Esophagus squamous epithelium (tissue), 5 donors: Measurements from ENCODE around the gene DNAAF3. TPM values are rescaled to one million over a fixed set of nuclear protein-coding genes. Genes with fewer than 3 reads are reported as not detected.

Experiments used
- DNase-seq: peaks from one replicate; lab custom pipeline; 2025; lab: John Stamatoyannopoulos, UW
- H3K27ac ChIP-seq, 4 donors: fragments of 200-600 bp; sonication (generic); one replicate each; pipeline ENCODE4 v1.5.1; 2016 to 2019; ENCODE audit warnings: mild to moderate bottlenecking in 1 of 4
- H3K27me3 ChIP-seq, 4 donors: fragments of 200-600 bp; sonication (generic); 1 replicate in 3 of 4; 2 replicates in 1 of 4; pipeline versions ENCODE4 v1.5.1 to v1.6.0; 2017 to 2021; ENCODE audit warnings: antibody characterized with exemption in 1 of 4
- H3K36me3 ChIP-seq, 3 donors: fragments of 200-600 bp; sonication (generic); one replicate each; pipeline ENCODE4 v1.5.1; 2016 to 2019
- H3K4me1 ChIP-seq, 3 donors: fragments of 200-600 bp; sonication (generic); one replicate each; pipeline ENCODE4 v1.5.1; 2017 to 2019
- H3K4me3 ChIP-seq, 4 donors: fragments of 200-600 bp; sonication (generic); 1 replicate in 3 of 4; 2 replicates in 1 of 4; pipeline ENCODE4 v1.5.1; 2016 to 2019; ENCODE audit warnings: mild to moderate bottlenecking in 2 of 4, moderate library complexity in 1 of 4
- H3K9me3 ChIP-seq, 3 donors: fragments of 200-600 bp; sonication (generic); one replicate each; pipeline ENCODE4 v1.5.1; 2016 to 2019
- POLR2A ChIP-seq, 4 donors: fragments of 450-650 bp; IDR thresholded peaks; one replicate each; pipeline ENCODE4 v1.6.1; 2017; ENCODE audit warnings: antibody characterized with exemption in 4 of 4, mild to moderate bottlenecking in 4 of 4, moderate library complexity in 3 of 4
- WGBS, 2 donors: methylation state at CpG; one replicate each; pipeline ENCODE4 v1.1.5; 2018; 5-methylcytosine and 5-hydroxymethylcytosine counted together
- intact Hi-C: fragments of 100-400 bp; cut with DNase I; formaldehyde crosslinking; loops from one replicate; pipeline ENCODE4 v1.15.0; 2022
- total RNA-seq, 4 donors: library from RNA; depleted of rRNA; stranded (reverse); fragments of >200 nt; gene quantifications; one replicate each; pipeline ENCODE4 v1.1.0, GENCODE V29; 2016
- TF ChIP-seq, protein P1 (sequence below), 6 experiments: fragments of 450-650 bp in 4 of 6; fragments of 200-600 bp in 2 of 6; sonication (generic) in 2 of 6; IDR thresholded peaks; one replicate each; pipeline ENCODE4 v1.5.1; 2016 to 2019; ENCODE audit warnings: antibody characterized with exemption in 6 of 6, mild to moderate bottlenecking in 4 of 6, moderate library complexity in 4 of 6
- donor health status: DM: yes; HTN: yes; CAD: no.

The DNAAF3 gene
- total RNA-seq, 4 donors from 2014 or later: 0.53 to 2.8 (median 1.4) TPM

DNA sequence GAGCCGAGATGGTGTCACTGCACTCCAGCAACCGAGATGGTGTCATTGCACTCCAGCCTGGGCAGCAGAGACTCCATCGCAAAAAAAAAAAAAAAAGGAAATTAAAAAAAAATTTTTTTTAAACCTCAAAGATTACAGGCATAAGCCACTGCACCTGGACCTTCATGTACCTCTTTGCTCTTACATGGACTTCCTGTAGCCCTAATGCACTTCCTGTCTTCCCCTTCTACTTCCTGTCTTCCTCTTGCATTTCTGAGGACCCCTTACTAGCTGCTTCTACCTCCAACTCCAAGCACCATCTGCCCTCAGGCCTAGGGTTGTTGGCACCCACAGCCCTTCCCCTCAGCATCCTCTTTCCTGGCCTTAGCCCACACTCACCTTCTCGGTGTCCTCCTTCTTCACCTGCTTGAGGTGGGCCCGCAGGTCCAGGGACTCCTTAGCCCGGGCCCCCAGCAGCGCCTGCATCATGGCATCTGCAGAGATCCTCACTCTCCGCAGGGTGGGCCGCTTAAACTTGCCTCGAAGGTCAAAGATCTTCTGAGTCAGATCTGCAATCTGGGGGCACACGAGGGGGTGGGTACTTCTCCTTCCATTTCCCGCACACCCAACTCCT is 12.7 kb downstream of the DNAAF3 start:
- intact Hi-C loops: no loop called here
- Histone ChIP-seq H3K4me1 (peaks cover 0 to 19% (median 0%) of the 10 kb centered on the region in 3 donors), H3K27ac (no peak overlapping the region), H3K27me3 (peaks cover 0 to 70% (median 7%) of the 10 kb centered on the region in 4 donors), H3K9me3 (no peaks in the 10 kb centered on the region), H3K36me3 (no peaks in the 10 kb centered on the region), H3K4me3 (no peak overlapping the region)
- no peak for DNase-seq
- no peak for TF ChIP-seq POLR2A (IDR thresholded peaks at IDR 0.05)
- TF ChIP-seq, protein P1, sequence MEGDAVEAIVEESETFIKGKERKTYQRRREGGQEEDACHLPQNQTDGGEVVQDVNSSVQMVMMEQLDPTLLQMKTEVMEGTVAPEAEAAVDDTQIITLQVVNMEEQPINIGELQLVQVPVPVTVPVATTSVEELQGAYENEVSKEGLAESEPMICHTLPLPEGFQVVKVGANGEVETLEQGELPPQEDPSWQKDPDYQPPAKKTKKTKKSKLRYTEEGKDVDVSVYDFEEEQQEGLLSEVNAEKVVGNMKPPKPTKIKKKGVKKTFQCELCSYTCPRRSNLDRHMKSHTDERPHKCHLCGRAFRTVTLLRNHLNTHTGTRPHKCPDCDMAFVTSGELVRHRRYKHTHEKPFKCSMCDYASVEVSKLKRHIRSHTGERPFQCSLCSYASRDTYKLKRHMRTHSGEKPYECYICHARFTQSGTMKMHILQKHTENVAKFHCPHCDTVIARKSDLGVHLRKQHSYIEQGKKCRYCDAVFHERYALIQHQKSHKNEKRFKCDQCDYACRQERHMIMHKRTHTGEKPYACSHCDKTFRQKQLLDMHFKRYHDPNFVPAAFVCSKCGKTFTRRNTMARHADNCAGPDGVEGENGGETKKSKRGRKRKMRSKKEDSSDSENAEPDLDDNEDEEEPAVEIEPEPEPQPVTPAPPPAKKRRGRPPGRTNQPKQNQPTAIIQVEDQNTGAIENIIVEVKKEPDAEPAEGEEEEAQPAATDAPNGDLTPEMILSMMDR (IDR thresholded peaks at IDR 0.05): no peak
- WGBS, 2 donors: 86 to 88% methylated on average over 11 of the region's 12 CpGs

DNA sequence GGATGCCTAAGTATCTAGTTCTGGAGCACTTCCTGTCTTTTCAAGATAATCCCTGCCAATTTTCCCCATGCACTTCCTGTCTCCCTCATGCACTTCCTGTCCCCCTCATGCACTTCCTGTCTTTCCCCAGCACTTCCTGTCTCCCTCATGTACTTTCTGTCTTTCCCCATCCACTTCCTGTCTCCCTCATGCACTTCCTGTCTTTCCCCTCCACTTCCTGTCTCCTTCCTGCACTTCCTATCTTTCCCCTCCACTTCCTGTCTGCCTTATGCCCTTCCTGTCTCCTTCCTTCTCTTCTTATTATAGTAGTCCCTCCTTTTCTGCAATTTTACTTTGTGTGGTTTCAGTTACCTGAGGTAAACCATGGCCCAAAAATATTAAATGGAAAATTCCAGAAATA is 14.4 kb downstream of the DNAAF3 start:
- Histone ChIP-seq H3K27me3 (peaks cover 0 to 70% (median 3%) of the 10 kb centered on the region in 4 donors), H3K36me3 (no peaks in the 10 kb centered on the region), H3K9me3 (no peaks in the 10 kb centered on the region), H3K27ac (no peak overlapping the region), H3K4me3 (no peak overlapping the region), H3K4me1 (peaks cover 0 to 14% (median 0%) of the 10 kb centered on the region in 3 donors)
- intact Hi-C loops: no loop called here
- TF ChIP-seq, protein P1 (IDR thresholded peaks at IDR 0.05): no peak
- TF ChIP-seq POLR2A (IDR thresholded peaks at IDR 0.05): no peak
- DNase-seq: no peak

DNA sequence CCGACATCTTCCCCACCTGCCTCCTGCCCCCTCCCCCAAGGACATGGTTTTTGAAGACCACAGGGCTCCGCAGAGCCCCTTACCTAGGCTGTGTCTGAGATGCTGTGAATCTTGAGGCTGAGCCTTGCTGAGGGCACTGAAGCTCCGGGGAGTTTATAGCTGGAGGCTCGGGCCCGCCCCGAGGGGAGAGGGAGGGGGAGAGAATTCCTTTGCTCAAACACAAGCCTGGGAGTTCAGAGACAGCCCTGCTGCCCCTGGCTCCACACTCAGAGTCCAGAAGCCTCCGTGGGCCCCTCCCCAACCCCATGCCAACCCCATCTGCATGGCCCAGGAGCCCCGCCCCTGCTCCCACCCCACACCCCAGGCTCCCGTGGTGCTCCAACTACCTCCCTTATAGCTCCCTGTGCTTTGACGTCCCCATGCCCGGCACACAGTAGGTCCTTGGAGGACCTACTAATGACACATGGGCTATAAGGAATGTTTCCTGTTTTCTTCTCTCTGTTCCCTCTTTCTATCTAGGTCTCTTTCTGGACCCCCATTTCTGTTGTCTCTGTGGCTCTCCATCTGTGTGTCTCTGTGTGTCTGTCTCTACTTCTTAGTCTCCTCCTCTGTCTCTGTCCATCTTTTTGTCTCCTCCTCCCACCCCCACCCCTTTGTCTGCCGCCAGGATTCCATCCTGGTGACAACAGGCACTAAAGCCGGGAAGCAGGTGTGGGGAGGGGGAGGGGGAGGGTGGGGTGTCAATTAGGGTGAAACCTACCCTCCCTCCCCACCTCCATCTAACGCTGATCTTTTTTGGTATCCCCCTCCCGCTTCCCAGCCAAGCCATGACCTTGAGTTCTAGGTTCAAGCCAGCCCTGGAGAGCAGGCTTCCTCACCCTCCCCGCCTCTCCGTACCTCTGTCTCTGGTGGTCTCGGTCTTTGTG is 17.1 kb downstream of the DNAAF3 start, which contains the start of gene TNNT1:
Gene TNNT1 (minus strand): TSS at position 129 of the 926 bp plus-strand sequence. CDS start 2,049 bp downstream, outside the sequence.
- intact Hi-C loops: no loop called here
- 26 to 28% methylated on average over 10 to 11 of the region's 18 CpGs for WGBS, 2 donors
- H3K4me1 ChIP-seq: peaks cover 7 to 18% (median 12%) of the 10 kb centered on the region in 3 donors
- TF ChIP-seq, protein P1 (IDR thresholded peaks at IDR 0.05): no peak
- TF ChIP-seq POLR2A (IDR thresholded peaks at IDR 0.05): no peak
- H3K27me3 ChIP-seq: peaks cover 0 to 72% (median 12%) of the 10 kb centered on the region in 4 donors
- no peaks in the 10 kb centered on the region for H3K36me3 ChIP-seq
- no peak within 1 kb of the TSS for H3K4me3 ChIP-seq
- no peak within 1 kb of the TSS for H3K27ac ChIP-seq
- no peak for DNase-seq
- no peaks in the 10 kb centered on the region for H3K9me3 ChIP-seq

DNA sequence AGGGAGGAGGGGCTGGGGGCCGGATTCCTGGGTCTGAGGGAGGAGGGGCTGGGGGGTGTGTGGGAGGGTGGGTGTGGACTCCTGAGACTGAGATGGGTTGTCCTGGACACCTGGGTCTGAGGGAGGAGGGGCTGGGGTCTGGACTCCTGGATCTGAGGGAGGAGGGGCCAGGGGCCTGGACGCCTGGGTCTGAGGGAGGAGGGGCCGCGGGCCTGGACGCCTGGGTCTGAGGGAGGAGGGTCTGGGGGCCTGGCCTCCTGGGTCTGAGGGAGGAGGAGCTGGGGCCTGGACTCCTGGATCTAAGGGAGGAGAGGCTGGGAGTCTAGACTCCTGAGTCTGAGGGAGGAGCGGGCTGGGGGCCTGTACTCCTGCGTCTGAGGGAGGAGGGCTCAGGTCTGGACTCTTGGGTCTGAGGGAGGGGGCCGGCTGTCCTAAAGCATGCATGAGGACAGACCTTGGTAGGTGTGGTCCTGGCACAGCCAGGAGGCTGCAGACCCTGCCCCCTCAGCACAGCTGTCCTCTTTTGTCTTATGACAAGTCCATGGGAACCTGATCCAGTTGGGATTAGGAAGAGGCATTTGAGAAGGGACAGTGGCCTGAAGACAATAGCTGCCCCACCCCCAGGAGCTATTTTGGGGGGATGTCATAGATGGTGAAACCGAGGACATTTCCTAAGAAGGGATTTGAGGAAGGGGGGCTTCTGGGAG is 18.7 kb downstream of the DNAAF3 start:
- Histone ChIP-seq H3K27ac (no peak overlapping the region), H3K4me3 (no peak overlapping the region), H3K9me3 (no peaks in the 10 kb centered on the region), H3K27me3 (peaks cover 0 to 80% (median 13%) of the 10 kb centered on the region in 4 donors), H3K36me3 (no peaks in the 10 kb centered on the region), H3K4me1 (peaks cover 7 to 18% (median 12%) of the 10 kb centered on the region in 3 donors)
- intact Hi-C loops: no loop called here
- TF ChIP-seq POLR2A (IDR thresholded peaks at IDR 0.05): no peak
- TF ChIP-seq, protein P1 (IDR thresholded peaks at IDR 0.05): no peak
- 14 to 28% methylated on average over 2 to 4 of the region's 9 CpGs for WGBS, 2 donors
- DNase-seq: no peak
